ENCODE measurements around the gene SPATS2.
A peak's percentile ranks its signal among the peaks of the same experiment; 100 is the strongest.

The SPATS2 gene

GRCh38 chr12:49555631-49556390 lies 188.5 kb downstream of the SPATS2 start:
- no peak for DNase-seq (ENCODE audit: low read depth in 2 of 2)

- DNase-seq (ENCODE audit: low read depth in 2 of 2), result no peak
Observed at GRCh38 chr12:49556391-49557186, 189.3 kb downstream of the SPATS2 start.

- no peak for DNase-seq (ENCODE audit: low read depth in 2 of 2)
Observed at GRCh38 chr12:49557187-49557916, 190.1 kb downstream of the SPATS2 start.

- DNase-seq (ENCODE audit: low read depth in 2 of 2), result no peak
Observed at GRCh38 chr12:49557917-49558215, 190.6 kb downstream of the SPATS2 start.

- DNase-seq (ENCODE audit: low read depth in 2 of 2), result no peak
Observed at GRCh38 chr12:49558526-49558925, 191.3 kb downstream of the SPATS2 start.

- DNase-seq (ENCODE audit: low read depth in 2 of 2), result no peak
Observed at GRCh38 chr12:49559011-49559675, 191.9 kb downstream of the SPATS2 start.

GRCh38 chr12:49560695-49561094 lies 193.4 kb downstream of the SPATS2 start:
- no peak for DNase-seq (ENCODE audit: low read depth in 2 of 2)

GRCh38 chr12:49562233-49562632 lies 195.0 kb downstream of the SPATS2 start:
- DNase-seq (ENCODE audit: low read depth in 2 of 2), result no peak

GRCh38 chr12:49562831-49563230 lies 195.6 kb downstream of the SPATS2 start:
- no peak for DNase-seq (ENCODE audit: low read depth in 2 of 2)

GRCh38 chr12:49563951-49564685 lies 196.9 kb downstream of the SPATS2 start:
- DNase-seq (ENCODE audit: low read depth in 2 of 2), result no peak

- DNase-seq (ENCODE audit: low read depth in 2 of 2), result no peak
Observed at GRCh38 chr12:49564686-49565405, 197.6 kb downstream of the SPATS2 start.

GRCh38 chr12:49565406-49566265 lies 198.4 kb downstream of the SPATS2 start:
- DNase-seq (ENCODE audit: low read depth in 2 of 2), result no peak

- DNase-seq (ENCODE audit: low read depth in 2 of 2), result no peak
Observed at GRCh38 chr12:49566361-49566760, 199.1 kb downstream of the SPATS2 start.

GRCh38 chr12:49567302-49567610 lies 200.0 kb downstream of the SPATS2 start:
- DNase-seq (ENCODE audit: low read depth in 2 of 2), result no peak

- DNase-seq (ENCODE audit: low read depth in 2 of 2), result peak; percentile 76 to 77
Observed at GRCh38 chr12:49567611-49568441, 200.6 kb downstream of the SPATS2 start, which contains the start of gene MCRS1. Gene MCRS1, minus strand, starts transcription at chr12:49568142. Its CDS starts 1,411 bp downstream, at chr12:49566731.

GRCh38 chr12:49568442-49569162 lies 201.3 kb downstream of the SPATS2 start:
- no peak for DNase-seq (ENCODE audit: low read depth in 2 of 2)
